ENCODE data around the gene PLEKHS1. TPM values are rescaled to one million over a fixed set of nuclear protein-coding genes. Genes with fewer than 3 reads are reported as not detected.

Gene PLEKHS1
- total RNA-seq, 1 donor from 2014 or later = not detected

Small RNA genes within 50 kb of the gene (microRNA-seq; reads per million reads assigned to microRNA genes)
- gene MIR4483 (ENCODE audit: borderline microRNAs expressed) = not detected

Other genes with a start within 250 kb of the PLEKHS1 start
- 3.6 TPM for gene HABP2, start 198.6 kb upstream of the PLEKHS1 start, total RNA-seq
- gene NRAP, start 87.6 kb upstream of the PLEKHS1 start, total RNA-seq = 0.06 TPM
- gene CASP7, start 71.8 kb upstream of the PLEKHS1 start, total RNA-seq = 32.5 TPM
- 6.1 TPM for gene DCLRE1A, start 102.4 kb downstream of the PLEKHS1 start, total RNA-seq
- gene NHLRC2, start 103.0 kb downstream of the PLEKHS1 start, total RNA-seq = 46.1 TPM

Measured in upper lobe of right lung (tissue), 1 donor.